C1 segment of cervical spinal cord (tissue), 14 donors: ENCODE data around the gene TBC1D3B.
"Not testable (repeated sequence)": the region's sequence is repeated elsewhere in the genome, so short reads cannot be mapped to it uniquely, and the experiment has no call there.

Source experiments
- DNase-seq, 14 donors: peaks; one replicate each; lab custom pipeline; 2025; lab: John Stamatoyannopoulos, UW

TBC1D3B gene

DNA sequence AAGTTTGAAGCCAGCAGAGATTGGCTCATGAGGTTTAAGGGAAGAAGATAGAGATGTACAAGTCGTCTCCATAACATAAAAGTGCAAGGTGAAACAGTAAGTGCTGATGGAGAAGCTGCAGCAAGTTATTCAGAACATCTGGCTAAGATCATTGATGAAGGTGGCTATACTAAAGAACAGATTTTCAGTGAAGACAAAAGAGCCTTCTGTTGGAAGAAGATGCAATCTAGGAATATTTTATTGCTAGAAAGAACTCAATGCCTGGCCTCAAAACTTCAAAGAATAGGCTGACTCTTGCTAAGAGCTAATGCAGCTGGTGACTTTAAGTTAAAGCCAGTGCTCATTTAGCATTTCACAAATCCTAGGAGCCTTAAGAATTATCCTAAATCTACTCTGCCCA lies 46.8 kb downstream of the TBC1D3B start:
- DNase-seq: no peak

DNA sequence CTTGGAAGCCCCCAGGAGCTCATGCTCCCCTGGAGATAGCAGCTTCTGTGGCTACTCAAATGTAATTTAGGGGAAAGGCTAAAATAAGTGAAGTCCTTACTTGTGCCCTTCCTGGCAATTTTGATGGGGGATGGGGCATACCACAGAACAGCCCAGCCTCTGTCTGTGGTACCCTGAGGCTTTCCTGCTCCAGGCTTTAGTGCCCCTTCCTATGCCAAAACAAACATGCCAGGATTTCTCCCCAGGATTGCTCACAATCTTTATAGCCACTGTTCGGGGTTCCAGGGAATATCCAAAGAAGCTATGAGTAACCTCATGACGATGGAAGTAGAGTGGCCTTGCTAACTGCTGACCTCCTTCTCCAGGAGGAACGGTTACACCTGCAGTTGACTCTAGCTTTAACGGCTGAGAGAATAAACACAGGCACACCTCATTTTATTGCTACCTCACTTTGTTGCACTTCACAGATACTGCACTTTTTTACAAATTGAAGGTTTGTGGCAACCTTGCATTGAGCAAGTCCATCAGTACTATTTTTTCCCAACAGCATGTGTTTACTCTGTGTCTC lies 47.9 kb downstream of the TBC1D3B start:
- no peak for DNase-seq

DNA sequence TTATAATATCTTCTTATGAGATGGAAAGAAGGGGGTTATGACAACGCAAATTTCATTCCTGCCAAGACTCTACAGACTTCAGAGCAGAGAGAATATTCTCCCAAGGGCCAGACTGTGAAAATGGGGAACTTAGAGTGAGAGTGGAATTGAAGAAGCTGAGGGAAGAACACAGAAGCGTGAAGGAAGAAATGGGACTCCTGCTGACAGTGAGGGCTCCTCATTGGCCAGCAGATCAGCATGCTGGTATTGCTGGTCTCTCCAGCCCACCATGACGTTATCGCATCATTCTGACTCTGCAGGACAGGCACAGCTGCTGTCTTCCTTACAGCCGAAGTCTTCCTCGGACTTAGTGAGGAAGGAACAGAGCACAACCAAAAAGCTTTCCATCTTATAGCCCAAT lies 48.5 kb downstream of the TBC1D3B start:
- no peak for DNase-seq

DNA sequence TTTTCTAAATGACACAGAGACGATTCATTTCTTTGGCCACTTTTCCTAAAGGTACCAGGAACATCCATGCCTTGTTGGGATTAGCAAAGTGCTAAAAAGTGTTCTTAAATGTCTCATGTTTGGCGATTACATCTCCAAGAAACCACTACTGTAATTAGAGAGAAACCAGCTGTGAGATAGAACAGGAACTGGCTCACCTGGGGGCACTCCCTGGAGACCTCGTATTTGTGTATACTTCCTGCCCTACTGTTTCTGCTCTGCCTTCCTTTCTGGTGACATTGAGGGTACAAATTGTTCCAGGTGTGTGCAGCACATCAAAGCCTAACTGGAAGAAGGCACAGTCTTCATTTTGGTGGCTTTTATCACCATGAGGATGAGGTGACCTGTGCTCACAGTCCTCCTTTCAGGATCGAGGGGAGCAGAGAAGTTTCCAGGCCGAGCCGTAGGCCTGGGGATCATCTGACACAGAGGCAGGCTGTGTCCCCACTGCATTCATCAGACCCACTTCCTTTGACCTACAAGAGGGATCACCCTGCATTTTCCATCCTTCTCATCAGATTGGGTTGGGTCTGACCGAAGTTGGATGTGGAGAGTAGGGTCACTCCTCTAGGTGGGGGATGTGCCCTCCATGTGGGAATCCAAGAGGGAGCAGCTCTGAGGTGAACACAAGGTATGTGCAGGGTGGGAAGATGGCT lies 49.1 kb downstream of the TBC1D3B start:
- DNase-seq: no peak

DNA sequence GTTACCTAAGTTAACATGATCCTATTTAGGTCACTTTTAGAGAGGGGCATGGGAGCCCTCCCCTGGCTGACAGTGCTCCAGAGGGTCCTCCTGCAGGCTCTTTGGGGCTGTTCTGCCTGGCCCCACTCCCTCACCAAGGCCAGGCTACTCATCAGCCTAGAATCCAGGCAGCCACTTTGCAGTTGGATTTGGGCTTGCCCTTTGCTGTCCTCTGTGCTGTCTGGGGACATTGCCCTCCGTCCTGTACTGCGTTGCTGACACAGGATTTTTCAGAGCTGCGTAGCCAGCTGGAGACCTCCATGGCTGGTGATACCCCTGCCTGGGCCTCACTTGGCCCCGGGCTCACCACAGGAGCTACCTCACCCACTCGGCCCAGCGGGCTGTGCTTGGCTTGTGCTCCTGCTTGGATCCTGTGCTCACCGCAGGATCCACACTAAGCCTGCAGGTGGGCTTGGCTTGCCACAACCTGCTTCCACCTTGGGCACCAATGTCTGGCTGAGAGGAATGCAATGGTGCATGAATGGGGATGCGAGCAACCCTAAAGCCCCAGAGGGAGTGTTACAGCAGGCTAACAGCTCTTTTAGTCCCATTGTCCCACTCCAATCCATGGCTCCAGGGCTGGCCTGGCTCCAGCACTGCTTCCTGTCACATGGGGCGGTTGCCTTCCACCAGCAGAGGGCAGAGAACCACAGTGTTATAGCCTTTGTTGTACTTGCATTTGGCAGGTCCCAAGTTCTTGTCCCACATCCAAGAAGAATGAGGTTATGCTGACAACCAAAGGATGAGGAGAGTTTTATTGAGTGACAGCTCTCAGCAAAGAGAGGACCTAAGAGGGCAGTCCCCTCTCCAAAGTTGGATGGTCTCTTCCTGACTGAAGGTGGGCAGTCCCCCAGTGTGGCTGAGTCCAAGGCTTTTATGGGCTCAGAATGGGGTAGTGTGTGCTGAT lies 51.3 kb downstream of the TBC1D3B start:
- DNase-seq: no peak

DNA sequence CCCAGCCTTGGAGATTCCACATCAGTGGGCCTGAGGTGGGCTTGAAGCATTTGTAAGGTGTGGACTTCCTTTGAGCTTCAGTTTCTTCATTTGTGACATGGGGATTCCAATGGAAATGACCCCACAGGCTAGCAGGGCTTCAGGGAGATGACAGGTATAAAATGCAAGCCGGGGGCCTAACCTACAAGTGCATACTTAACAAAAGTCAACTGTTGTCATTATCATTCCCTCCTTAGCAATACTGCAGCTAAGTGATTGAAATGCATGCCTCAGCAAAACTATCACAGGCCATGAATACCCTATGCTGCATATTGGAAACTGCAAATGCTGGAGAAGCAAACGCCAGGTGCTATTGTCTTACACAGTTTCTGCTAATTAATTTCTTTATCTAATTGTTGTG lies 53.0 kb downstream of the TBC1D3B start:
- no peak for DNase-seq

DNA sequence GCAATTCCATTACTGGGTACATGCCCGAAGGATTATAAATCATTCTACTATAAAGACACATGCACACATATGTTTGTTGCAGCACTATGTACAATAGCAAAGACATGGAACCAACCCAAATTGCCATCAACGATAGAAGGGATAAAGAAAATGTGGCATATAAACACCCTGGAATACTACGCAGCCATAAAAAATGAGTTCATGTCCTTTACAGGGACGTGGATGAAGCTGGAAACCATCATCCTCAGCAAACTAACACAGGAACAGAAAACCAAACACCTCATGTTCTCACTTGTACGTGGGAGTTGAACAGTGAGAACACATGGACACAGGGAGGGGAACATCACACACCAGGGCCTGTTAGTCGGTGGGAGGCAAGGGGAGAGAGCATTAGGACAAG lies 55.3 kb downstream of the TBC1D3B start:
- DNase-seq: not testable (repeated sequence)

DNA sequence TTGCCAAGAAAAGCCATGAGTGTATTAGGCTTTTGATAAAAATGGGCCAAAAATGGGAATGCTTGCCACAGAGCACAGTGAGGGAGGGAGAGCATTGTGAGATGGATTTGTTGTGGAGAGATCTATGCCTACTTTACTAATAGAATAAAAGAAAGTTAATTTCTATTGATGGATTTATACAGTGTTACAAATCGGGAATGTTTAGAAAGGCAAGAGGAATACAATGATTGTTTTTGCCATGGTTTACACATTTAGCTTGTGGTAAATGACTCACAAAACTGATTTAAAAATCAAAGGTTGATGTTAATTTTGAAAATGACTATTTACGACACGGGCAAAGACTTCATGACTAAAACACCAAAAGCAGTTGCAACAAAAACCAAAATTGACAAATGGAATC lies 56.2 kb downstream of the TBC1D3B start:
- no peak for DNase-seq

DNA sequence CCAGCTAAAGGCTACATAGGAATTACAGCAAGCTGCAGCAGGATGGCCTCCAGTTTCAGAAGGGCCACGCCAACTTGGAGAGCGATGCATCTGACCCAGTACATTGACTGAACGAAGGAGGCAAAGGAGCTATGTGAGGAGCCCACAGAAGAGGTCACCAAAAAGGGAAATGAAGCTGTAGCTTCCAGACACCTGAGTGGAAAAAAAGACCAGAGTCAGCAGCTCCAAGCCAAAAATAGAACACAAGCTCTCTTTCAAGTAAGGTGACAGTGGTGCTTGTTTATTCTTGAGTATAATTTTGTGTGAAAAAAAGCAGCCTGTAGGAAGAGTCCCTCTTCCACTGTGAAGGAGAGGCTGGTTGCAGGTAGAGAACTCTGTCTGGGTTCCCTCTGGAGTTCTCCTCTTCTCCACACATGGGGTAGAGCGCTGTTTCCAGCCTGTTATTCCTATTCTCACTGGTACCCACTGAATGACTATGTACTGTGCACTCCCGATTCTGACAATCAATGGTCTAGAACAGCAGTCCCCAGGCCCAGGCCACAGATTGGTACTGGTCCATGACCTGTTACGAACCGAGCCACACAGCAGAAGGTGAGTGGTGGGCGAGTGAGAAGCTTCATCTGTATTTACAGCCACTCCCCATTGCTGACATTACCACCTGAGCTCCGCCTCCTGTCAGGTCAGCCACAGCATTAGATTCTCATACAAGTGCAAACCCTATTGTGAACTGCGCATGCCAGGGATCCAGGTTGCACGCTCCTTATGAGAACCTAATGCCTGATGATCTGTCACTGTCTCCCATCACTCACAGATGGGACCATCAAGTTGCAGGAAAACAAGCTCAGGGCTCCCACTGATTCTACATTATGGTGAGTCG lies 57.7 kb downstream of the TBC1D3B start:
- DNase-seq: no peak

DNA sequence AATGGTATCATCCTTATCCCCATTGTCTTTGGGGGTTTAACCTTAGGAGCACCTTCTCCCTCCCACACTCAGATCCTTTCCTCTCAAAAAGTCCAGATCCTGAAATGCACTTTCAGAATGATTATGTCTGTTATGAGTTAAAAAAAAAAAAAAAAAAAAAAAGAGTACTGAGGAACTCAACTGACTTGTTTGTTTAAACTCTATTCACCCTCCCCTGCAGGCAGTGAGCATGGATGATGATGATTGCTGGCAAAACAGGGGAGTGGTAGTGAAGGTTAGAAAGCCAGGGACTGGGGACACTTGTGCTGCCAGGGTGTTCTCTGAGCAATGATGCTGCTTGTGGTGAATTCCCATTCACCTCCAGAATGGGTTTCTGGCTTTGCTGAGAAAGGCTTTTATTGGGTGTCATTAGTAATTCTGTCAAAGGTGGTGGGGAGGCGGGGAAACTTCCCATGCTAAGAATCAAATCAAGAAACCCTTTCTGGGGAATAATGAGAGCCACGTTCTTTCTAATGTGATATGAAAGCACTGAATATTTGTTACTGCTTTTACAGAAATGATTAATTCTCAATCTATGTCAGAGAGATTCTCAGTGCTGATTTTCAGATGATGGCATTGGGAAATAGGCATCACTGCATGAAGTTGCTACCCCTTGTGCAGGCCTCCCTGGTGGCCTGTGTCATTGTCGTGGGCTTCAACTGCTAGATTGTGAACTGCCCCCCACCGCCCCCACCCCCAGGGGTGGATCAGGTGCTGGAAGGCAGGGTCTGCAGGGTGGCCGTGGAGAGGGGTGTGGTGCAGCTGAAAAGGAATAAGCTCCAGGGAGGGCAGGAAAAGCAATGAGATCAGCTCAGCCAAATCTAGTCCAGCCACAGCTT lies 58.7 kb downstream of the TBC1D3B start:
- no peak for DNase-seq
